EL (cell line): ENCODE data around the gene LCMT2.
"Not testable (repeated sequence)": the region's sequence is repeated elsewhere in the genome, so short reads cannot be mapped to it uniquely, and the experiment has no call there.

Experiments
- DNase-seq: peaks from one replicate; pipeline ENCODE4 v3.0.0-alpha.2; 2016

LCMT2 gene

GRCh38 chr15:43314171-43314570, 16.2 kb downstream of the LCMT2 start:
- DNase-seq = peak; percentile 19

- DNase-seq = no peak
Measured at GRCh38 chr15:43312378-43312777, 18.0 kb downstream of the LCMT2 start.

- DNase-seq = no peak
Measured at GRCh38 chr15:43302205-43302817, 28.1 kb downstream of the LCMT2 start, which contains the start of gene TGM7. Gene TGM7, minus strand, starts transcription at chr15:43302255.

- DNase-seq = no peak
Measured at GRCh38 chr15:43299884-43300283, 30.5 kb downstream of the LCMT2 start.

- DNase-seq = no peak
Measured at GRCh38 chr15:43299411-43299810, 31.0 kb downstream of the LCMT2 start.

- DNase-seq = no peak
Measured at GRCh38 chr15:43294091-43294706, 36.2 kb downstream of the LCMT2 start.

GRCh38 chr15:43293432-43293831, 36.9 kb downstream of the LCMT2 start:
- no peak for DNase-seq

GRCh38 chr15:43292375-43293078, 37.8 kb downstream of the LCMT2 start:
- DNase-seq = peak; percentile 79

GRCh38 chr15:43289656-43290055, 40.7 kb downstream of the LCMT2 start:
- not testable (repeated sequence) for DNase-seq

- DNase-seq = no peak
Measured at GRCh38 chr15:43287254-43287653, 43.1 kb downstream of the LCMT2 start.

- no peak for DNase-seq
Measured at GRCh38 chr15:43286074-43286473, 44.3 kb downstream of the LCMT2 start.

- DNase-seq = peak; percentile 69
Measured at GRCh38 chr15:43285609-43286037, 44.8 kb downstream of the LCMT2 start.

GRCh38 chr15:43283526-43283925, 46.8 kb downstream of the LCMT2 start:
- no peak for DNase-seq

GRCh38 chr15:43281926-43282602, 48.3 kb downstream of the LCMT2 start:
- DNase-seq = no peak

- DNase-seq = no peak
Measured at GRCh38 chr15:43280996-43281395, 49.4 kb downstream of the LCMT2 start.

- no peak for DNase-seq
Measured at GRCh38 chr15:43279496-43279895, 50.9 kb downstream of the LCMT2 start.

GRCh38 chr15:43278869-43279268, 51.5 kb downstream of the LCMT2 start:
- DNase-seq = no peak

- DNase-seq = no peak
Measured at GRCh38 chr15:43277901-43278300, 52.5 kb downstream of the LCMT2 start.

- no peak for DNase-seq
Measured at GRCh38 chr15:43277231-43277823, 53.0 kb downstream of the LCMT2 start.

GRCh38 chr15:43276563-43277200, 53.7 kb downstream of the LCMT2 start:
- no peak for DNase-seq

GRCh38 chr15:43275740-43276562, 54.4 kb downstream of the LCMT2 start:
- no peak for DNase-seq

GRCh38 chr15:43274136-43274535, 56.2 kb downstream of the LCMT2 start:
- DNase-seq = no peak
